Gastrocnemius medialis (tissue), 4 donors: Measurements from ENCODE around the gene MED16. TPM values are rescaled to one million over a fixed set of nuclear protein-coding genes. Genes with fewer than 3 reads are reported as not detected.

ENCODE experiments used
- ATAC-seq, 2 donors: fragments of 150-250 bp; one replicate each; pipeline ENCODE4 v1.9.1; 2016
- DNase-seq, 2 donors: peaks; one replicate each; pipeline ENCODE4 v3.0.0-alpha.2; 2019
- H3K27ac ChIP-seq, 4 donors: fragments of 200-600 bp; sonication (generic); 1 replicate in 1 of 4; 2 replicates in 3 of 4; pipeline ENCODE4 v1.5.1; 2016 to 2018; ENCODE audit warnings: mild to moderate bottlenecking in 2 of 4, moderate library complexity in 1 of 4
- H3K27me3 ChIP-seq, 3 donors: fragments of 200-600 bp; sonication (generic) in 2 of 3; 1 replicate in 1 of 3; 2 replicates in 2 of 3; pipeline versions ENCODE4 v1.5.1 to v1.6.0; 2016 to 2019; ENCODE audit warnings: mild to moderate bottlenecking in 1 of 3, moderate library complexity in 1 of 3
- H3K36me3 ChIP-seq, 2 donors: fragments of 200-600 bp; sonication (generic) in 1 of 2; one replicate each; pipeline ENCODE4 v1.5.1; 2017 to 2018
- H3K4me1 ChIP-seq, 2 donors: fragments of 200-600 bp; sonication (generic) in 1 of 2; one replicate each; pipeline ENCODE4 v1.5.1; 2016 to 2017; ENCODE audit warnings: mild to moderate bottlenecking in 2 of 2
- H3K4me3 ChIP-seq, 4 donors: fragments of 200-600 bp; sonication (generic) in 3 of 4; 1 replicate in 1 of 4; 2 replicates in 3 of 4; pipeline ENCODE4 v1.5.1; 2016 to 2019; ENCODE audit warnings: mild to moderate bottlenecking in 2 of 4
- H3K9me3 ChIP-seq, 3 donors: fragments of 200-600 bp; sonication (generic) in 2 of 3; 1 replicate in 1 of 3; 2 replicates in 2 of 3; pipeline ENCODE4 v1.5.1; 2016 to 2019
- POLR2A ChIP-seq, 2 donors: fragments of 450-650 bp; IDR thresholded peaks; one replicate each; pipeline ENCODE4 v1.6.1; 2017; ENCODE audit warnings: antibody characterized with exemption in 2 of 2, mild to moderate bottlenecking in 2 of 2, moderate library complexity in 2 of 2
- in situ Hi-C, 4 donors: fragments of 200-750 bp; cut with MboI; loops; one replicate each; pipeline versions ENCODE4 v1.15.0 to v1.8.0; 2017; ENCODE audit warnings: low sequenced_read_pairs in 4 of 4
- intact Hi-C: fragments of 100-400 bp; cut with DNase I; formaldehyde crosslinking; loops from one replicate; pipeline ENCODE4 v1.15.1; 2023; ENCODE audit warnings: low total_unique reads
- total RNA-seq, 4 donors: library from RNA; depleted of rRNA; stranded (reverse); fragments of >200 nt; gene quantifications; one replicate each; pipeline versions ENCODE4 v1.1.0 to v1.2.3, GENCODE V29; 2016
- TF ChIP-seq, protein P1 (sequence below), 5 experiments: fragments of 450-650 bp in 3 of 5; fragments of 200-600 bp in 2 of 5; sonication (generic) in 2 of 5; IDR thresholded peaks in 4 of 5; conservative IDR thresholded peaks in 1 of 5; 1 replicate in 4 of 5; 2 replicates in 1 of 5; pipeline ENCODE4 v1.5.1; 2016 to 2019; ENCODE audit warnings: antibody characterized with exemption in 5 of 5, mild to moderate bottlenecking in 3 of 5, moderate library complexity in 3 of 5

Gene MED16
- total RNA-seq, 4 donors from 2014 or later = 22.0 to 67.6 (median 54.6) TPM

DNA sequence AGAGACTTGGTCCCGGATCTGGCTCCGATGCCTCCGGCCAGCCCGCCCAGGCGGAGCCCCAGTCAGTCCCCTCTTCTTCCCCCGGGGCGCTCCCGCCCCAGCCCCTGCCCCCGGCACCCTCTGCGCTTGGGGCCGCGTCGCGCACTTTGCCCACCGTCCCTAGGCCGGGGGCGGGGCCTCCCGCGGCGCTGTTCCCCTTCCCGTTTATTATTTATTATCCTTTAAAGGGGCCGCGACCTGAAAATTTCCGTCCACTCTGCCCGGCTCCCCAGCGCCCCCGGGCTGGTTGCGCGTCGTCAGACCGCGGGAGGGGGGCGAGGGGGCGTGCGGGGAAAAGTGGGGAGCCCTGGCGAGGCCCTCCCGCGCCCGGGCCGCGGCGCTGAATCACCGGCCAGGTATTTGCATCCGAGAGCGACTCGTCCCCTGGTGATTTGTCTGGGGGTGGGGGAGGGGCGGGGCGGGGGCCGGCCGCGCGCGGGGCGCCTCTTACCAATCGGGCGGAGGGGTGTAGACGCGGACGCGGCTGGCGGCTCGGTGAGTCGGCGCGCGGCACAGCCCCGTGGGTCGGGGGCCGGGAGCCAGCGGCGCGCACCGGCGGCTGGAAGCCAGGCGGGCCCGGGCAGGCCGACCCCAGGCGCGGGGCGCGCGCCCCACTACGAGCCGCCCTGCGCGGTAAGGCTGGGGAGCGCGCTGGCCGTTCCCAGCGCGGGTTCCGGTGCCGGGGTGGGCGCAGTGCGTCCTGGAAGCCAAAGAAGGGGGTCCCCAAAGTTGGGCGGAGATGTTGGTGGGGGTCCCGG, 32.7 kb upstream of the MED16 start, which contains the start of gene ARID3A:
Gene ARID3A (plus strand): TSS at position 510 of the 797 bp plus-strand sequence. CDS start 3,494 bp downstream, outside the sequence.
- Histone ChIP-seq H3K27ac (peak within 1 kb of the TSS; percentile 81 to 91 (median 86)), H3K4me1 (peaks cover 5 to 19% of the 10 kb centered on the region in 2 donors)

DNA sequence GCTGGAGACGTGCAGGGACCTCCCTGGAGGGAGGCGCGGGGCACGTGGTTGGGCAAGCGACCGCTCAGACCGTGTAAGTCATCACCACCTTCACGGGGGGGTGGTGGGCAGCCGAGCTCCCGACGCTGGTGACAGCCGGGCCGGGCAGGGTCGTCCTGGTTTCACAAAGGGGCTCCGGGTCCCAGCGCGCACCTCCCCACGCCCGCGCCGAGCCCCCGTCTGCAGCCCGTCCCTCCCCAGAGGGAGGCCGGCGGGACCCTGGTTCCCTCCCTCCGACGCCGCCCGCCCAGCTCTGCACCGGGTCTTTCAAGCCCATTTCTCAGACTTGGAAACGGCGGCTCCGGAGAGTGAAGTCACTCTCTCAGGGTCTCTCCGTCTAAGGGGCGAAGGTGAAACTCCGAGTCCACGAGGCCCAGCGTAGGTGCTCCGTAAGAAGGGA, 32.1 kb upstream of the MED16 start:
- Histone ChIP-seq H3K4me3 (peak overlapping the region; percentile 86 to 96 (median 93)), H3K36me3 (no peaks in the 10 kb centered on the region), H3K27ac (peak overlapping the region; percentile 81 to 91 (median 86)), H3K4me1 (peaks cover 10 to 19% of the 10 kb centered on the region in 2 donors), H3K9me3 (no peaks in the 10 kb centered on the region), H3K27me3 (peaks cover 12 to 14% (median 13%) of the 10 kb centered on the region in 3 donors)
- in situ Hi-C loops = loop anchor here in 1 of 4 donors (10.0 kb wide), 1 partner anchor 150 kb away; no protein-coding TSS in a partner anchor
- TF ChIP-seq, protein P1, sequence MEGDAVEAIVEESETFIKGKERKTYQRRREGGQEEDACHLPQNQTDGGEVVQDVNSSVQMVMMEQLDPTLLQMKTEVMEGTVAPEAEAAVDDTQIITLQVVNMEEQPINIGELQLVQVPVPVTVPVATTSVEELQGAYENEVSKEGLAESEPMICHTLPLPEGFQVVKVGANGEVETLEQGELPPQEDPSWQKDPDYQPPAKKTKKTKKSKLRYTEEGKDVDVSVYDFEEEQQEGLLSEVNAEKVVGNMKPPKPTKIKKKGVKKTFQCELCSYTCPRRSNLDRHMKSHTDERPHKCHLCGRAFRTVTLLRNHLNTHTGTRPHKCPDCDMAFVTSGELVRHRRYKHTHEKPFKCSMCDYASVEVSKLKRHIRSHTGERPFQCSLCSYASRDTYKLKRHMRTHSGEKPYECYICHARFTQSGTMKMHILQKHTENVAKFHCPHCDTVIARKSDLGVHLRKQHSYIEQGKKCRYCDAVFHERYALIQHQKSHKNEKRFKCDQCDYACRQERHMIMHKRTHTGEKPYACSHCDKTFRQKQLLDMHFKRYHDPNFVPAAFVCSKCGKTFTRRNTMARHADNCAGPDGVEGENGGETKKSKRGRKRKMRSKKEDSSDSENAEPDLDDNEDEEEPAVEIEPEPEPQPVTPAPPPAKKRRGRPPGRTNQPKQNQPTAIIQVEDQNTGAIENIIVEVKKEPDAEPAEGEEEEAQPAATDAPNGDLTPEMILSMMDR (IDR thresholded peaks at IDR 0.05 in 4 of 5, conservative IDR thresholded peaks at IDR 0.05 in 1 of 5) = peak in 1 of 5 experiments; percentile 10
- TF ChIP-seq POLR2A (IDR thresholded peaks at IDR 0.05) = no peak
- DNase-seq (no peak), ATAC-seq (peak; percentile 65 to 67)
- intact Hi-C loops = loop anchor here (1.0 to 10.0 kb wide), 4 partner anchors 10 to 267 kb away; partner anchors contain the start of genes RNF126 and WDR18

More for the DNA sequence above, 32.7 kb upstream of the MED16 start, which contains the start of gene ARID3A:
- TF ChIP-seq, protein P1 (IDR thresholded peaks at IDR 0.05 in 4 of 5, conservative IDR thresholded peaks at IDR 0.05 in 1 of 5) = peak in 3 of 5 experiments; percentile 2 to 18 (median 16)
- TF ChIP-seq POLR2A (IDR thresholded peaks at IDR 0.05) = peak; percentile 59 to 87
- in situ Hi-C loops = loop anchor here in 1 of 4 donors (10.0 kb wide), 1 partner anchor 151 kb away; no protein-coding TSS in a partner anchor
- no peaks in the 10 kb centered on the region for H3K9me3 ChIP-seq
- peaks cover 8% of the 10 kb centered on the region in 3 donors for H3K27me3 ChIP-seq
- no peaks in the 10 kb centered on the region for H3K36me3 ChIP-seq
- intact Hi-C loops = loop anchor here (1.0 to 10.0 kb wide), 4 partner anchors 10 to 267 kb away; partner anchors contain the start of genes RNF126 and WDR18
- H3K4me3 ChIP-seq = peak within 1 kb of the TSS; percentile 86 to 96 (median 93)
- ATAC-seq (peak; percentile 83 to 85), DNase-seq (peak; percentile 61 to 63)

DNA sequence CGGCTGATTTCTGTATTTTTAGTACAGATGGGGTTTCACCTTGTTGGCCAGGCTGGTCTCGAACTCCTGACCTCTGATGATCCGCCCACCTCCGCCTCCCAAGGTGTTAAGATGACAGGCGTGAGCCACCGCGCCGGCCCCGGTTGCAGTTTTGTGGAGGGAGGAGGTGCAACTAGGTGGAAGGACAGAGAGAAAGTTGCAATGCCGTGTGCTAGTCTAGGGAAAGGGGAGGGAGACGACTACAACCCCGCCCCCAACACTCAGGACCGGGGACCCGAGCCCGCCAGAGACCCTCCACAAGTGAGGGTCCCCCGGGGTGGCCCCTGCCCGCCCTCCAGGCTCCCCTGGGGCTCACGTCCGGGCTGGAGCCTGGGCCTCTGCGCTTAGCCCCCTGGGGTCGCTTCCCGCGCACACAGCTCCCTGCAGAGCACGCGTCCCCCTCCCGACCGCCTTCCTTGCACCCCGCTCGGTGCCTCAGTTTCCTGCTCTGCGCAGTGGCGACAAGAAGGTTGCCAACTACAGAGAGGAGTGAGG, 31.6 kb upstream of the MED16 start:
- Histone ChIP-seq H3K36me3 (no peaks in the 10 kb centered on the region), H3K4me3 (peak overlapping the region; percentile 86 to 96 (median 93)), H3K27me3 (peaks cover 14 to 19% (median 18%) of the 10 kb centered on the region in 3 donors), H3K27ac (peak overlapping the region in 1 of 4 donors; percentile 86), H3K4me1 (peaks cover 11 to 19% of the 10 kb centered on the region in 2 donors), H3K9me3 (no peaks in the 10 kb centered on the region)
- in situ Hi-C loops = loop anchor here (5.0 to 10.0 kb wide), 3 partner anchors 58 to 152 kb away; partner anchors contain the start of gene WDR18 (in 4 of the 4)
- TF ChIP-seq, protein P1 (IDR thresholded peaks at IDR 0.05 in 4 of 5, conservative IDR thresholded peaks at IDR 0.05 in 1 of 5) = no peak
- no peak for TF ChIP-seq POLR2A (IDR thresholded peaks at IDR 0.05)
- DNase-seq (no peak), ATAC-seq (no peak)
- intact Hi-C loops = loop anchor here (1.0 to 10.0 kb wide), 4 partner anchors 11 to 268 kb away; partner anchors contain the start of genes RNF126 and WDR18

DNA sequence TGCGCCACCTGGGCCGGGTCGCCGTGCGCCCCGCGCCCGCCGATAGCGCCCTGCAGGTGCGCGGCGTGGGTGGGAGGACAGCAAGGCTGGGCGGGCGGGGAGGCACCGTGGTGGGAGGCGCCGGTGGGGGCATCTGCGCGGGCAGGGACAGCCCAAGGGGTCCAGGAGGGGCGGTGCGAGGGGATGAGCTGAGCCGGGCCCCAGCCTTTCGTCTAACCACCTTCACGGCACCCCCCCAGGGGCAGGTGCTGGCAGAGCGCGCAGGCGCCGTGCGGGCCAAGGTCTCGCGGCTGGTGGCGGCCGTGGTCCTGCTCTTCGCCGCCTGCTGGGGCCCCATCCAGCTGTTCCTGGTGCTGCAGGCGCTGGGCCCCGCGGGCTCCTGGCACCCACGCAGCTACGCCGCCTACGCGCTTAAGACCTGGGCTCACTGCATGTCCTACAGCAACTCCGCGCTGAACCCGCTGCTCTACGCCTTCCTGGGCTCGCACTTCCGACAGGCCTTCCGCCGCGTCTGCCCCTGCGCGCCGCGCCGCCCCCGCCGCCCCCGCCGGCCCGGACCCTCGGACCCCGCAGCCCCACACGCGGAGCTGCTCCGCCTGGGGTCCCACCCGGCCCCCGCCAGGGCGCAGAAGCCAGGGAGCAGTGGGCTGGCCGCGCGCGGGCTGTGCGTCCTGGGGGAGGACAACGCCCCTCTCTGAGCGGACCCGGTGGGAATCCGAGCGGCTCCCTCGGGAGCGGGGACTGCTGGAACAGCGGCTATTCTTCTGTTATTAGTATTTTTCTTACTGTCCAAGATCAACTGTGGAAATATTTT, 27.3 kb upstream of the MED16 start:
- H3K27ac ChIP-seq = no peak overlapping the region
- in situ Hi-C loops (loop anchor here (5.0 to 10.0 kb wide), 3 partner anchors 62 to 148 kb away; partner anchors contain the start of gene WDR18 (in 4 of the 4)), intact Hi-C loops (loop anchor here (2.0 to 10.0 kb wide), 3 partner anchors 63 to 255 kb away; partner anchors contain the start of genes PTBP1 and RNF126)
- TF ChIP-seq, protein P1 (IDR thresholded peaks at IDR 0.05 in 4 of 5, conservative IDR thresholded peaks at IDR 0.05 in 1 of 5) = no peak
- no peak for TF ChIP-seq POLR2A (IDR thresholded peaks at IDR 0.05)
- no peaks in the 10 kb centered on the region for H3K36me3 ChIP-seq
- peaks cover 37 to 57% (median 53%) of the 10 kb centered on the region in 3 donors for H3K27me3 ChIP-seq
- peaks cover 11 to 18% of the 10 kb centered on the region in 2 donors for H3K4me1 ChIP-seq
- DNase-seq = no peak
- H3K4me3 ChIP-seq = peak overlapping the region in 1 of 4 donors; percentile 25
- no peak for ATAC-seq
- no peaks in the 10 kb centered on the region for H3K9me3 ChIP-seq
